HepG2 (cell line): ENCODE results near the gene VEGFA. TPM values are rescaled to one million over a fixed set of nuclear protein-coding genes. Genes with fewer than 3 reads are reported as not detected.
A peak's percentile ranks its signal among the peaks of the same experiment; 100 is the strongest.

Experiments used
- ATAC-seq: fragments of 200-7000 bp; cut with Tn5 transposase; 3 replicates; pipeline ENCODE4 v1.9.1; 2020; ENCODE audit warnings: mild to moderate bottlenecking, moderate library complexity
- BruUV-seq: library from RNA; stranded (reverse); fragments of 400-500 nt; replicated peaks from 2 replicates; lab custom pipeline; 2021; lab: Mats Ljungman, UMichigan
- CTCF ChIA-PET: fragments of 300-600 bp; formaldehyde crosslinking; extraction: SDS; loops from one replicate; lab custom pipeline; 2021; ENCODE audit warnings: low total read pairs, inconsistent platforms, low intra/inter-chr PET ratio; lab: Yijun Ruan, JAX
- POLR2A ChIA-PET: fragments of 350-600 bp; sonication (Branson Sonifier 250); formaldehyde crosslinking; loops from one replicate; lab custom pipeline; 2020; ENCODE audit warnings: antibody characterized with exemption, inconsistent platforms; lab: Yijun Ruan, JAX
- DNase-seq: peaks from one replicate; pipeline ENCODE4 v3.0.0-alpha.2; 2015; ENCODE audit warnings: low spot score
- FAIRE-seq: peaks from 3 replicates; lab custom pipeline; 2011; peaks lifted over from hg19 to GRCh38; lab: Jason Lieb, UNC
- H2AFZ ChIP-seq: one replicate; pipeline ENCODE4 v1.6.1; 2011; ENCODE audit warnings: low read length, inconsistent platforms
- H3K27ac ChIP-seq: fragments of 300-600 bp; 3 replicates; pipeline ENCODE4 v1.8.0; 2011; ENCODE audit warnings: mixed run types, mild to moderate bottlenecking, mixed read lengths, low read length, inconsistent platforms; ENCODE audit not compliant: insufficient read depth; ENCODE audit errors: extremely low read length
- H3K27me3 ChIP-seq, 2 experiments: fragments of 200-600 bp in 1 of 2; 2 replicates in 1 of 2; 3 replicates in 1 of 2; pipeline versions ENCODE4 v1.6.0 to v1.8.0; 2011; ENCODE audit warnings: low read length in 2 of 2, mild to moderate bottlenecking in 2 of 2, moderate library complexity in 2 of 2, inconsistent platforms in 1 of 2; ENCODE audit not compliant: insufficient read depth in 2 of 2, control insufficient read depth in 1 of 2
- H3K36me3 ChIP-seq, 2 experiments: fragments of 200-600 bp in 1 of 2; replicated peaks in 1 of 2; 2 replicates in 1 of 2; 3 replicates in 1 of 2; pipeline versions ENCODE4 v1.5.1 to v1.8.0; 2011; ENCODE audit warnings: low read length in 2 of 2, inconsistent platforms in 1 of 2; ENCODE audit not compliant: insufficient read depth in 2 of 2, control insufficient read depth in 1 of 2
- H3K4me1 ChIP-seq: 2 replicates; pipeline ENCODE4 v1.5.1; 2012; ENCODE audit warnings: low read length, inconsistent platforms; ENCODE audit not compliant: insufficient read depth
- H3K4me2 ChIP-seq: 2 replicates; pipeline ENCODE4 v1.6.0; 2011; ENCODE audit warnings: low read depth, low read length, inconsistent platforms
- H3K4me3 ChIP-seq, 3 experiments: fragments of 200-600 bp in 1 of 3; sonication (generic), shearing (Covaris generic) in 1 of 3; replicated peaks in 1 of 3; 2 replicates each; pipeline ENCODE4 v1.5.1; 2011 to 2016; ENCODE audit warnings: low read length in 3 of 3, inconsistent platforms in 2 of 3, low read depth in 2 of 3, mild to moderate bottlenecking in 2 of 3, control low read depth in 1 of 3, mixed read lengths in 1 of 3; ENCODE audit not compliant: insufficient read depth in 1 of 3
- H3K79me2 ChIP-seq: one replicate; pipeline ENCODE4 v1.6.1; 2011; ENCODE audit warnings: low read length, inconsistent platforms; ENCODE audit not compliant: insufficient read depth
- H3K9ac ChIP-seq: 2 replicates; pipeline ENCODE4 v1.6.0; 2011; ENCODE audit warnings: mild to moderate bottlenecking, low read depth, low read length, inconsistent platforms; ENCODE audit not compliant: insufficient read depth
- H3K9me3 ChIP-seq: 2 replicates; pipeline ENCODE4 v1.5.1; 2012; ENCODE audit warnings: mild to moderate bottlenecking, low read length
- H4K20me1 ChIP-seq: 2 replicates; pipeline ENCODE4 v1.6.0; 2011; ENCODE audit warnings: inconsistent platforms, mild to moderate bottlenecking, low read length, moderate library complexity; ENCODE audit not compliant: insufficient read depth
- BCL3 ChIP-seq: sonication (generic); formaldehyde crosslinking; IDR thresholded peaks from 2 replicates; pipeline ENCODE4 v1.5.1; 2020; ENCODE audit warnings: mild to moderate bottlenecking, missing genetic modification reagents, moderate library complexity
- CHCHD3 ChIP-seq: sonication (generic); formaldehyde crosslinking; IDR thresholded peaks from 2 replicates; pipeline ENCODE4 v1.8.0; 2022; ENCODE audit warnings: mild to moderate bottlenecking, missing genetic modification reagents, moderate library complexity
- FOXA3 ChIP-seq: IDR thresholded peaks from 2 replicates; pipeline ENCODE4 v1.6.1; 2016; ENCODE audit warnings: missing genetic modification reagents, missing compliant biosample characterization
- GATAD2A ChIP-seq: IDR thresholded peaks from 2 replicates; pipeline ENCODE4 v1.6.1; 2016
- HMG20A ChIP-seq: IDR thresholded peaks from 2 replicates; pipeline ENCODE4 v1.6.1; 2016; ENCODE audit warnings: borderline replicate concordance
- MAX ChIP-seq: IDR thresholded peaks from 2 replicates; pipeline ENCODE4 v1.6.1; 2012; ENCODE audit warnings: inconsistent platforms
- NCOR1 ChIP-seq: fragments of 200-600 bp; sonication (generic); IDR thresholded peaks from 2 replicates; pipeline ENCODE4 v1.7.0; 2017; ENCODE audit warnings: antibody characterized with exemption, low read length, borderline replicate concordance
- PAF1 ChIP-seq: IDR thresholded peaks from 2 replicates; pipeline ENCODE4 v1.6.1; 2016; ENCODE audit warnings: missing genetic modification reagents, missing compliant biosample characterization
- TRIM24 ChIP-seq: sonication (generic); formaldehyde crosslinking; IDR thresholded peaks from 2 replicates; pipeline ENCODE4 v1.8.0; 2022; ENCODE audit warnings: mild to moderate bottlenecking, missing genetic modification reagents
- UBTF ChIP-seq: sonication (generic); formaldehyde crosslinking; IDR thresholded peaks from 2 replicates; pipeline ENCODE4 v1.4.0; 2020; ENCODE audit warnings: mild to moderate bottlenecking, missing genetic modification reagents
- ZMAT3 ChIP-seq: sonication (generic); formaldehyde crosslinking; conservative IDR thresholded peaks from 2 replicates; pipeline ENCODE4 v1.7.0; 2021; ENCODE audit warnings: missing genetic modification reagents
- ZNF570 ChIP-seq: sonication (generic); formaldehyde crosslinking; IDR thresholded peaks from 2 replicates; pipeline ENCODE4 v1.4.0; 2020; ENCODE audit warnings: mild to moderate bottlenecking, missing genetic modification reagents, borderline replicate concordance
- ZNF687 ChIP-seq: sonication (generic); formaldehyde crosslinking; IDR thresholded peaks from 2 replicates; pipeline ENCODE4 v1.5.1; 2020; ENCODE audit warnings: mild to moderate bottlenecking, missing genetic modification reagents, moderate library complexity
- WGBS: methylation state at CpG from one replicate; pipeline ENCODE4 v1.1.6; 2017; ENCODE audit warnings: low lambda C conversion rate; 5-methylcytosine and 5-hydroxymethylcytosine counted together
- in situ Hi-C: cut with HindIII; loops from 2 replicates; pipeline ENCODE4 v1.10.0; 2017; ENCODE audit warnings: low pct_unique_long_range_greater_than_20kb; ENCODE audit not compliant: extremely low pct_ligation_motif_present
- intact Hi-C: fragments of 100-400 bp; cut with micrococcal nuclease; formaldehyde crosslinking; loops from one replicate; pipeline ENCODE4 v1.10.0; 2022; ENCODE audit not compliant: unreplicated experiment
- polyA plus RNA-seq, 8 experiments: library from polyadenylated mRNA; depleted of rRNA in 3 of 8; stranded (reverse) in 7 of 8; unstranded in 1 of 8; fragments of >200 nt; fragmentation: Illumina TruSeq in 4 of 8; extraction: Trizol in 4 of 8; gene quantifications; 2 replicates each; pipeline versions ENCODE4 v1.2.1 to v1.2.3, GENCODE V29; 2011 to 2016; ENCODE audit warnings: low read depth in 4 of 8, missing spikeins in 1 of 8, mixed read lengths in 1 of 8; ENCODE audit not compliant: insufficient read depth in 1 of 8
- total RNA-seq, 5 experiments: library from RNA; depleted of rRNA; stranded (reverse); fragments of >200 nt; fragmentation: Illumina TruSeq; extraction: Trizol; gene quantifications; 2 replicates each; pipeline ENCODE4 v1.2.3, GENCODE V29; 2016; ENCODE audit warnings: low read depth in 1 of 5

The VEGFA gene
- total and polyA plus RNA-seq, 2 of the 13 experiments (the other 11 are each of a cell fraction or from before 2014, with no cell fraction given), result 68.1 to 629 TPM

- Histone ChIP-seq H3K36me3 (no peaks in the 10 kb centered on the region), H3K4me1 (peaks cover 100% of the 10 kb centered on the region), H3K4me2 (peak overlapping the region; percentile 95), H3K27me3 (no peaks in the 10 kb centered on the region; a peak in 1 of 5 replicates)
- ChIA-PET CTCF (no interaction called here), POLR2A (interaction anchor here (0.9 to 2.0 kb wide), 3 partner anchors 8 to 100 kb away, joined by 3 to 10 read pairs (median 3); partner anchors contain the start of gene VEGFA)
- no TSS peak for BruUV-seq
- 0 out of 2 replicates have a peak, but pooled peaks have one; percentile 13 for TF ChIP-seq GATAD2A (CRISPR knock-in tag)
- 0 out of 2 replicates have a peak, but pooled peaks have one; percentile 31 for TF ChIP-seq BCL3 (CRISPR knock-in tag)
- no peak for TF ChIP-seq FOXA3 (CRISPR knock-in tag)
- no peak for TF ChIP-seq NCOR1
- no peak for TF ChIP-seq ZNF570
- peak; percentile 23; the same call in 1 of the 2 replicates for TF ChIP-seq MAX
- no peak for TF ChIP-seq ZMAT3 (CRISPR knock-in tag)
- TF ChIP-seq PAF1 (CRISPR knock-in tag), result no peak
- no peak for TF ChIP-seq TRIM24 (CRISPR knock-in tag)
- peak; percentile 51 for TF ChIP-seq ZNF687 (CRISPR knock-in tag)
- TF ChIP-seq CHCHD3, result 0 out of 2 replicates have a peak, but pooled peaks have one; percentile 43
- 0 out of 2 replicates have a peak, but pooled peaks have one; percentile 24 for TF ChIP-seq UBTF (CRISPR knock-in tag)
- TF ChIP-seq HMG20A (CRISPR knock-in tag), result no peak
- TF ChIP-seq, all 625 proteins: peak for 6
- no peak for FAIRE-seq
- no peaks in the 10 kb centered on the region for H4K20me1 ChIP-seq
- intact Hi-C loops (no loop called here), in situ Hi-C loops (no loop called here)
- WGBS, result 38% methylated on average over 15 of the region's 16 CpGs
- no peak overlapping the region for H2AFZ ChIP-seq
- H3K27ac ChIP-seq, result no peak overlapping the region
- no peak for DNase-seq
- no peak overlapping the region for H3K4me3 ChIP-seq
- no peak for ATAC-seq
- no peak overlapping the region for H3K9ac ChIP-seq
- H3K79me2 ChIP-seq, result no peaks in the 10 kb centered on the region
- H3K9me3 ChIP-seq, result no peaks in the 10 kb centered on the region
These were observed 31.6 kb downstream of the VEGFA start for GRCh38 chr6:43801495-43802181.
